K562 (cell line): ENCODE data around the gene PTPN5. TPM values are rescaled to one million over a fixed set of nuclear protein-coding genes. Genes with fewer than 3 reads are reported as not detected.

ENCODE experiments used
- ATAC-seq: fragments of 200-7000 bp; cut with Tn5 transposase; 3 replicates; pipeline ENCODE4 v1.9.1; 2020; ENCODE audit warnings: moderate library complexity
- BruUV-seq: library from RNA; stranded (reverse); fragments of 400-500 nt; replicated peaks from 2 replicates; lab custom pipeline; 2021; lab: Mats Ljungman, UMichigan
- CTCF ChIA-PET: fragments of 300-600 bp; formaldehyde crosslinking; extraction: SDS; loops from one replicate; lab custom pipeline; 2021; ENCODE audit warnings: low intra/inter-chr PET ratio; lab: Yijun Ruan, JAX
- POLR2A ChIA-PET: fragments of 300-600, 350-650 bp; sonication (Branson Sonifier 250); formaldehyde crosslinking; extraction: SDS; loops from one replicate; lab custom pipeline; 2021; ENCODE audit warnings: antibody characterized with exemption, inconsistent platforms; lab: Yijun Ruan, JAX
- DNase-seq, 4 experiments: peaks; one replicate each; pipeline versions ENCODE4 v3.0.0 to v3.0.0-alpha.2; 2011 to 2018; ENCODE audit warnings: low spot score in 3 of 4, mixed read lengths in 3 of 4; ENCODE audit errors: extremely low read depth in 1 of 4
- FAIRE-seq: peaks from 2 replicates; lab custom pipeline; 2011; peaks lifted over from hg19 to GRCh38; lab: Jason Lieb, UNC
- H2AFZ ChIP-seq: 2 replicates; pipeline ENCODE4 v1.6.0; 2011; ENCODE audit warnings: low read depth, low read length, control low read depth, inconsistent platforms
- H3K27ac ChIP-seq: fragments of 200-600 bp; 3 replicates; pipeline ENCODE4 v1.8.0; 2011; ENCODE audit warnings: low read depth, mild to moderate bottlenecking, control low read depth, inconsistent platforms, low read length, moderate library complexity, mixed read lengths; ENCODE audit errors: extremely low read depth
- H3K27me3 ChIP-seq, 2 experiments: fragments of 300-600 bp in 1 of 2; 2 replicates in 1 of 2; 3 replicates in 1 of 2; pipeline versions ENCODE4 v1.6.0 to v1.8.0; 2011; ENCODE audit warnings: inconsistent platforms in 2 of 2, low read length in 2 of 2, mild to moderate bottlenecking in 1 of 2, mixed read lengths in 1 of 2, moderate library complexity in 1 of 2; ENCODE audit not compliant: control insufficient read depth in 2 of 2, insufficient read depth in 2 of 2
- H3K36me3 ChIP-seq: fragments of 300-600 bp; 3 replicates; pipeline ENCODE4 v1.8.0; 2011; ENCODE audit warnings: mild to moderate bottlenecking, low read length, inconsistent platforms; ENCODE audit not compliant: control insufficient read depth, insufficient read depth
- H3K4me1 ChIP-seq, 2 experiments: fragments of 200-600 bp in 1 of 2; replicated peaks in 1 of 2; 2 replicates in 1 of 2; 3 replicates in 1 of 2; pipeline versions ENCODE4 v1.5.1 to v1.8.0; 2011; ENCODE audit warnings: inconsistent platforms in 2 of 2, low read length in 2 of 2, mild to moderate bottlenecking in 1 of 2, mixed read lengths in 1 of 2, moderate library complexity in 1 of 2; ENCODE audit not compliant: control insufficient read depth in 2 of 2, insufficient read depth in 2 of 2
- H3K4me2 ChIP-seq: 2 replicates; pipeline ENCODE4 v1.6.1; 2011; ENCODE audit warnings: low read length, control low read depth, inconsistent platforms, mixed read lengths; ENCODE audit not compliant: insufficient read depth
- H3K4me3 ChIP-seq: fragments of 200-600 bp; sonication (generic), shearing (Covaris generic); 2 replicates; pipeline ENCODE4 v1.5.1; 2016; ENCODE audit warnings: control low read depth, inconsistent platforms
- H3K79me2 ChIP-seq: fragments of 200-600 bp; 3 replicates; pipeline ENCODE4 v1.8.0; 2011; ENCODE audit warnings: low read length, inconsistent platforms; ENCODE audit not compliant: control insufficient read depth, insufficient read depth
- H3K9ac ChIP-seq, 2 experiments: 2 replicates each; pipeline versions ENCODE4 v1.6.0 to v1.6.1; 2011; ENCODE audit warnings: low read depth in 2 of 2, low read length in 2 of 2, control low read depth in 1 of 2, inconsistent platforms in 1 of 2, mild to moderate bottlenecking in 1 of 2, mixed read lengths in 1 of 2; ENCODE audit not compliant: insufficient read depth in 1 of 2
- H3K9me1 ChIP-seq: one replicate; pipeline ENCODE4 v1.6.0; 2011; ENCODE audit warnings: inconsistent platforms, mild to moderate bottlenecking, low read length, moderate library complexity; ENCODE audit not compliant: control insufficient read depth, insufficient read depth
- H3K9me3 ChIP-seq: replicated peaks from 2 replicates; pipeline ENCODE4 v1.5.1; 2011; ENCODE audit warnings: low read depth, low read length, inconsistent platforms; ENCODE audit not compliant: control insufficient read depth, insufficient read depth
- H4K20me1 ChIP-seq: replicated peaks from 2 replicates; pipeline ENCODE4 v1.6.1; 2011; ENCODE audit warnings: low read length, inconsistent platforms, mixed read lengths; ENCODE audit not compliant: control insufficient read depth, insufficient read depth
- HDAC3 ChIP-seq: fragments of 450-650 bp; IDR thresholded peaks from 2 replicates; pipeline ENCODE4 v1.6.1; 2018; ENCODE audit warnings: borderline replicate concordance, mild to moderate bottlenecking, moderate library complexity; ENCODE audit not compliant: partially characterized antibody
- IFI16 ChIP-seq: fragments of 250-450 bp; sonication (Bioruptor Pico); IDR thresholded peaks from 2 replicates; pipeline ENCODE4 v2.1.2; 2022; ENCODE audit warnings: mild to moderate bottlenecking, inconsistent platforms
- NR2F6 ChIP-seq: fragments of 450-650 bp; formaldehyde crosslinking; IDR thresholded peaks from 2 replicates; pipeline ENCODE4 v1.4.0; 2020; ENCODE audit warnings: mild to moderate bottlenecking
- OTX1 ChIP-seq: fragments of 450-650 bp; formaldehyde crosslinking; IDR thresholded peaks from 2 replicates; pipeline ENCODE4 v1.4.0; 2022; ENCODE audit warnings: mild to moderate bottlenecking
- PTBP1 ChIP-seq: fragments of 200-400 bp; formaldehyde crosslinking; IDR thresholded peaks from 2 replicates; pipeline ENCODE4 v1.6.1; 2017; ENCODE audit warnings: low read depth, low read length
- PTRF ChIP-seq: fragments of 450-650 bp; IDR thresholded peaks from 2 replicates; pipeline ENCODE4 v1.6.1; 2016; ENCODE audit warnings: mild to moderate bottlenecking, missing genetic modification characterization, missing compliant biosample characterization
- RFX1 ChIP-seq: fragments of 450-650 bp; IDR thresholded peaks from 2 replicates; pipeline ENCODE4 v1.6.1; 2016; ENCODE audit warnings: mild to moderate bottlenecking, moderate library complexity
- RHOXF2B ChIP-seq: fragments of 250-450 bp; sonication (Bioruptor Pico); conservative IDR thresholded peaks from 2 replicates; pipeline ENCODE4 v1.5.1; 2021
- ZFP30 ChIP-seq: fragments of 250-450 bp; sonication (Bioruptor Pico); IDR thresholded peaks from 2 replicates; pipeline ENCODE4 v1.8.0; 2022; ENCODE audit warnings: moderate library complexity, mild to moderate bottlenecking, inconsistent platforms, borderline replicate concordance
- WGBS: fragments of 100-300 bp; shearing (Covaris generic); methylation state at CpG from one replicate; pipeline ENCODE4 v1.1.6; 2016; ENCODE audit warnings: low coverage, mixed read lengths; ENCODE audit not compliant: insufficient coverage; ENCODE audit errors: missing lambda C conversion rate; 5-methylcytosine and 5-hydroxymethylcytosine counted together
- in situ Hi-C: fragments of 300-500 bp; cut with MboI; formaldehyde crosslinking; loops from 4 replicates; pipeline ENCODE4 v1.15.0; 2018; ENCODE audit warnings: inconsistent platforms, mixed read lengths
- intact Hi-C: fragments of 100-400 bp; cut with micrococcal nuclease; formaldehyde crosslinking; loops from 2 replicates; pipeline ENCODE4 v1.14.2; 2022
- polyA plus RNA-seq, 8 experiments: library from polyadenylated mRNA; depleted of rRNA in 4 of 8; stranded (reverse) in 5 of 8; unstranded in 3 of 8; fragments of >200 nt; fragmentation: Nextera tagmentation in 2 of 8; fragmentation: Illumina TruSeq in 1 of 8; extraction: Ambion mirVana in 2 of 8; extraction: Trizol in 1 of 8; gene quantifications; 2 replicates each; pipeline versions ENCODE4 v1.2.1 to v1.2.3, GENCODE V29; 2011 to 2014; ENCODE audit warnings: inconsistent platforms in 1 of 8, missing spikeins in 1 of 8
- total RNA-seq, 7 experiments: library from RNA; depleted of rRNA in 6 of 7; stranded (reverse); fragments of >200 nt in 6 of 7; fragmentation: Illumina TruSeq in 2 of 7; extraction: Trizol in 2 of 7; gene quantifications; 2 replicates each; pipeline versions ENCODE4 v1.2.1 to v1.2.3, GENCODE V29; 2011 to 2021; ENCODE audit warnings: low replicate concordance in 1 of 7
- TF ChIP-seq, protein P1 (sequence below): fragments of 250-450 bp; sonication (Bioruptor Pico); IDR thresholded peaks from 2 replicates; pipeline ENCODE4 v1.8.0; 2021; ENCODE audit warnings: moderate library complexity, mild to moderate bottlenecking, inconsistent platforms
- TF ChIP-seq, protein P2 (sequence below): fragments of 250-450 bp; sonication (Bioruptor Pico); IDR thresholded peaks from 2 replicates; pipeline ENCODE4 v1.8.0; 2022; ENCODE audit warnings: moderate library complexity, mild to moderate bottlenecking, inconsistent platforms
- TF ChIP-seq, protein P3 (sequence below): sonication (generic); formaldehyde crosslinking; IDR thresholded peaks from 2 replicates; pipeline ENCODE4 v1.9.0; 2022; ENCODE audit warnings: mild to moderate bottlenecking, missing genetic modification reagents
- TF ChIP-seq, protein P4 (sequence below), 2 experiments: fragments of 450-650 bp in 1 of 2; sonication (generic) in 1 of 2; formaldehyde crosslinking in 1 of 2; IDR thresholded peaks in 1 of 2; conservative IDR thresholded peaks in 1 of 2; 2 replicates each; pipeline versions ENCODE4 v1.6.1 to v1.8.1; 2016 to 2023; ENCODE audit warnings: mild to moderate bottlenecking in 2 of 2, moderate library complexity in 2 of 2, inconsistent platforms in 1 of 2, missing genetic modification reagents in 1 of 2
- TF ChIP-seq, protein P5 (sequence below): sonication (generic); formaldehyde crosslinking; IDR thresholded peaks from 2 replicates; pipeline ENCODE4 v1.8.0; 2022; ENCODE audit warnings: mild to moderate bottlenecking, missing genetic modification reagents, borderline replicate concordance
- TF ChIP-seq, protein P6 (sequence below): IDR thresholded peaks from 3 replicates; pipeline ENCODE4 v1.6.1; 2011; ENCODE audit warnings: borderline replicate concordance, mild to moderate bottlenecking; ENCODE audit not compliant: insufficient read length, insufficient read depth

The PTPN5 gene
- total and polyA plus RNA-seq, 9 of the 15 experiments (the other 6 are each of a cell fraction or from before 2014, with no cell fraction given): not detected

DNA sequence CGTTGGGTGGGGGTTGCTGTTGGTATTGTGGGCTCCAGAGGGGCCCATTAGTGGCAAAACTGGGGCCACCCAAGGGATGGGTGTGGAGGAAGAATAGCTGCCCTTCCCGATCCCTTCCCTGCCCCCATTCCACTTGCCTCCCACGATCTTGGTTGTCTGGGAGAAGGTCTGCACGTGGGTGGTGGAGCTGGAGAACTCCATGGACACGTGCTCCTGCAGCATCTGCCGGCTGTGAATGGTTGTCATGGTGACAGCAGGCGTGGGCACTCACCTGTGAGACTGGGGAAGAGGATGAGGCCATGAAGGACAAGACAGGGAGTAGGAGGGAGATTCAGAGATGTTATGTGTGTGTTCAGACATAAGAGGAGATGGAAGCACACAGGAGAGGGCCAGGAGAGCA lies 67.6 kb downstream of the PTPN5 start:
- Histone ChIP-seq H2AFZ (no peak overlapping the region), H4K20me1 (no peaks in the 10 kb centered on the region), H3K4me3 (no peak overlapping the region), H3K79me2 (no peaks in the 10 kb centered on the region), H3K9me3 (no peaks in the 10 kb centered on the region), H3K27ac (no peak overlapping the region), H3K4me2 (no peak overlapping the region), H3K4me1 (peaks cover 2 to 14% of the 10 kb centered on the region in 2 experiments; a peak in 3 of 5 replicates), H3K9ac (no peak overlapping the region), H3K9me1 (no peaks in the 10 kb centered on the region), H3K36me3 (no peaks in the 10 kb centered on the region), H3K27me3 (peaks cover 3 to 36% of the 10 kb centered on the region in 2 experiments; a peak in 3 of 5 replicates)
- FAIRE-seq (no peak), ATAC-seq (no peak), DNase-seq (no peak)
- in situ Hi-C loops: no loop called here
- intact Hi-C loops: no loop called here
- CTCF ChIA-PET: no interaction called here
- no TSS peak for BruUV-seq
- POLR2A ChIA-PET: interaction anchor here (0.6 to 0.9 kb wide), 2 partner anchors 26 to 89 kb away, joined by 3 read pairs; partner anchors contain the start of genes SPTY2D1 and TMEM86A
- 1% methylated on average over 7 of the region's 7 CpGs for WGBS
- TF ChIP-seq HDAC3: no peak
- TF ChIP-seq, protein P1, sequence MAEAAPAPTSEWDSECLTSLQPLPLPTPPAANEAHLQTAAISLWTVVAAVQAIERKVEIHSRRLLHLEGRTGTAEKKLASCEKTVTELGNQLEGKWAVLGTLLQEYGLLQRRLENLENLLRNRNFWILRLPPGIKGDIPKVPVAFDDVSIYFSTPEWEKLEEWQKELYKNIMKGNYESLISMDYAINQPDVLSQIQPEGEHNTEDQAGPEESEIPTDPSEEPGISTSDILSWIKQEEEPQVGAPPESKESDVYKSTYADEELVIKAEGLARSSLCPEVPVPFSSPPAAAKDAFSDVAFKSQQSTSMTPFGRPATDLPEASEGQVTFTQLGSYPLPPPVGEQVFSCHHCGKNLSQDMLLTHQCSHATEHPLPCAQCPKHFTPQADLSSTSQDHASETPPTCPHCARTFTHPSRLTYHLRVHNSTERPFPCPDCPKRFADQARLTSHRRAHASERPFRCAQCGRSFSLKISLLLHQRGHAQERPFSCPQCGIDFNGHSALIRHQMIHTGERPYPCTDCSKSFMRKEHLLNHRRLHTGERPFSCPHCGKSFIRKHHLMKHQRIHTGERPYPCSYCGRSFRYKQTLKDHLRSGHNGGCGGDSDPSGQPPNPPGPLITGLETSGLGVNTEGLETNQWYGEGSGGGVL: no peak
- TF ChIP-seq, protein P2, sequence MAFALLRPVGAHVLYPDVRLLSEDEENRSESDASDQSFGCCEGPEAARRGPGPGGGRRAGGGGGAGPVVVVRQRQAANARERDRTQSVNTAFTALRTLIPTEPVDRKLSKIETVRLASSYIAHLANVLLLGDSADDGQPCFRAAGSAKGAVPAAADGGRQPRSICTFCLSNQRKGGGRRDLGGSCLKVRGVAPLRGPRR: no peak
- TF ChIP-seq PTBP1: no peak
- TF ChIP-seq, protein P3, sequence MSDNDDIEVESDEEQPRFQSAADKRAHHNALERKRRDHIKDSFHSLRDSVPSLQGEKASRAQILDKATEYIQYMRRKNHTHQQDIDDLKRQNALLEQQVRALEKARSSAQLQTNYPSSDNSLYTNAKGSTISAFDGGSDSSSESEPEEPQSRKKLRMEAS (CRISPR knock-in tag): 0 out of 2 replicates have a peak, but pooled peaks have one; percentile 18
- no peak for TF ChIP-seq NR2F6 (CRISPR knock-in tag)
- TF ChIP-seq OTX1 (CRISPR knock-in tag): no peak
- TF ChIP-seq IFI16: no peak
- TF ChIP-seq, protein P4, sequence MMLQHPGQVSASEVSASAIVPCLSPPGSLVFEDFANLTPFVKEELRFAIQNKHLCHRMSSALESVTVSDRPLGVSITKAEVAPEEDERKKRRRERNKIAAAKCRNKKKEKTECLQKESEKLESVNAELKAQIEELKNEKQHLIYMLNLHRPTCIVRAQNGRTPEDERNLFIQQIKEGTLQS (IDR thresholded peaks at IDR 0.05): no peak
- TF ChIP-seq, protein P4 (CRISPR knock-in tag; conservative IDR thresholded peaks at IDR 0.05): no peak
- TF ChIP-seq ZFP30 (CRISPR knock-in tag): no peak
- TF ChIP-seq PTRF: no peak
- TF ChIP-seq RFX1: peak; percentile 76
- TF ChIP-seq, protein P5, sequence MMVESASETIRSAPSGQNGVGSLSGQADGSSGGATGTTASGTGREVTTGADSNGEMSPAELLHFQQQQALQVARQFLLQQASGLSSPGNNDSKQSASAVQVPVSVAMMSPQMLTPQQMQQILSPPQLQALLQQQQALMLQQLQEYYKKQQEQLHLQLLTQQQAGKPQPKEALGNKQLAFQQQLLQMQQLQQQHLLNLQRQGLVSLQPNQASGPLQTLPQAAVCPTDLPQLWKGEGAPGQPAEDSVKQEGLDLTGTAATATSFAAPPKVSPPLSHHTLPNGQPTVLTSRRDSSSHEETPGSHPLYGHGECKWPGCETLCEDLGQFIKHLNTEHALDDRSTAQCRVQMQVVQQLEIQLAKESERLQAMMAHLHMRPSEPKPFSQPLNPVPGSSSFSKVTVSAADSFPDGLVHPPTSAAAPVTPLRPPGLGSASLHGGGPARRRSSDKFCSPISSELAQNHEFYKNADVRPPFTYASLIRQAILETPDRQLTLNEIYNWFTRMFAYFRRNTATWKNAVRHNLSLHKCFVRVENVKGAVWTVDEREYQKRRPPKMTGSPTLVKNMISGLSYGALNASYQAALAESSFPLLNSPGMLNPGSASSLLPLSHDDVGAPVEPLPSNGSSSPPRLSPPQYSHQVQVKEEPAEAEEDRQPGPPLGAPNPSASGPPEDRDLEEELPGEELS (CRISPR knock-in tag): no peak
- TF ChIP-seq RHOXF2B (CRISPR knock-in tag): no peak
- TF ChIP-seq, protein P6, sequence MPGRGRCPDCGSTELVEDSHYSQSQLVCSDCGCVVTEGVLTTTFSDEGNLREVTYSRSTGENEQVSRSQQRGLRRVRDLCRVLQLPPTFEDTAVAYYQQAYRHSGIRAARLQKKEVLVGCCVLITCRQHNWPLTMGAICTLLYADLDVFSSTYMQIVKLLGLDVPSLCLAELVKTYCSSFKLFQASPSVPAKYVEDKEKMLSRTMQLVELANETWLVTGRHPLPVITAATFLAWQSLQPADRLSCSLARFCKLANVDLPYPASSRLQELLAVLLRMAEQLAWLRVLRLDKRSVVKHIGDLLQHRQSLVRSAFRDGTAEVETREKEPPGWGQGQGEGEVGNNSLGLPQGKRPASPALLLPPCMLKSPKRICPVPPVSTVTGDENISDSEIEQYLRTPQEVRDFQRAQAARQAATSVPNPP: no peak
